NB4 (cell line): ENCODE measurements around the gene RNF11.

Experiments
- DNase-seq: peaks from one replicate; pipeline ENCODE4 v3.0.0; 2010; ENCODE audit warnings: low read depth
- H3K4me3 ChIP-seq: one replicate; pipeline ENCODE4 v1.5.1; 2011; ENCODE audit warnings: mild to moderate bottlenecking, low read depth, low read length, moderate library complexity
- CTCF ChIP-seq: IDR thresholded peaks from one replicate; pipeline ENCODE4 v1.5.1; 2012; ENCODE audit warnings: low read depth, low read length
- MAX ChIP-seq: IDR thresholded peaks from 2 replicates; pipeline ENCODE4 v1.6.1; 2011; ENCODE audit warnings: low read depth, low read length
- MYC ChIP-seq: IDR thresholded peaks from 2 replicates; pipeline ENCODE4 v1.6.1; 2011; ENCODE audit warnings: low read depth, low read length
- POLR2A ChIP-seq: IDR thresholded peaks from 2 replicates; pipeline ENCODE4 v1.6.1; 2011; ENCODE audit warnings: mild to moderate bottlenecking; ENCODE audit not compliant: insufficient read length; ENCODE audit errors: extremely low read depth

The RNF11 gene

GRCh38 chr1:51252366-51252765 is 16.3 kb downstream of the RNF11 start:
- DNase-seq: no peak
- H3K4me3 ChIP-seq: no peak overlapping the region
- no peak for TF ChIP-seq CTCF
- TF ChIP-seq MYC: no peak
- TF ChIP-seq MAX: no peak
- no peak for TF ChIP-seq POLR2A

GRCh38 chr1:51253691-51254090 is 17.6 kb downstream of the RNF11 start:
- H3K4me3 ChIP-seq: no peak overlapping the region
- DNase-seq: no peak
- no peak for TF ChIP-seq MAX
- TF ChIP-seq CTCF: no peak
- no peak for TF ChIP-seq POLR2A
- no peak for TF ChIP-seq MYC

- DNase-seq: no peak
- no peak overlapping the region for H3K4me3 ChIP-seq
- TF ChIP-seq CTCF (no peak), POLR2A (no peak), MYC (no peak), MAX (no peak)
Observed at GRCh38 chr1:51255331-51255730, 19.3 kb downstream of the RNF11 start.

GRCh38 chr1:51263147-51263877 is 27.2 kb downstream of the RNF11 start:
- no peak overlapping the region for H3K4me3 ChIP-seq
- no peak for DNase-seq
- TF ChIP-seq POLR2A: no peak
- TF ChIP-seq MYC: no peak
- no peak for TF ChIP-seq CTCF
- TF ChIP-seq MAX: no peak

- no peak for TF ChIP-seq MAX
- no peak for TF ChIP-seq POLR2A
- TF ChIP-seq MYC: no peak
- TF ChIP-seq CTCF: no peak
- H3K4me3 ChIP-seq: no peak overlapping the region
- DNase-seq: no peak
Observed at GRCh38 chr1:51264451-51264850, 28.4 kb downstream of the RNF11 start.

- TF ChIP-seq MYC (no peak), CTCF (no peak), POLR2A (no peak), MAX (no peak)
- H3K4me3 ChIP-seq: no peak overlapping the region
- DNase-seq: peak; percentile 28
Observed at GRCh38 chr1:51265618-51266017, 29.5 kb downstream of the RNF11 start.
